Breast epithelium (tissue), 4 donors: ENCODE results near the gene TRIM52. TPM values are rescaled to one million over a fixed set of nuclear protein-coding genes. Genes with fewer than 3 reads are reported as not detected.
A peak's percentile ranks its signal among the peaks of the same experiment; 100 is the strongest.
"Not testable (repeated sequence)": the region's sequence is repeated elsewhere in the genome, so short reads cannot be mapped to it uniquely, and the experiment has no call there.

ENCODE experiments used
- DNase-seq, 2 donors: peaks; one replicate each; pipeline ENCODE4 v3.0.0-alpha.2; 2019; ENCODE audit warnings: low spot score in 2 of 2
- H3K27ac ChIP-seq, 2 donors: fragments of 200-600 bp; sonication (generic) in 1 of 2; one replicate each; pipeline ENCODE4 v1.5.1; 2016 to 2019; ENCODE audit warnings: mild to moderate bottlenecking in 1 of 2
- H3K27me3 ChIP-seq, 2 donors: fragments of 200-600 bp; sonication (generic) in 1 of 2; one replicate each; pipeline versions ENCODE4 v1.5.1 to v1.6.0; 2017 to 2019; ENCODE audit warnings: control low read depth in 1 of 2, mild to moderate bottlenecking in 1 of 2
- H3K36me3 ChIP-seq: fragments of 200-600 bp; one replicate; pipeline ENCODE4 v1.5.1; 2019
- H3K4me1 ChIP-seq, 2 donors: fragments of 200-600 bp; sonication (generic); one replicate each; pipeline ENCODE4 v1.5.1; 2016 to 2019; ENCODE audit warnings: control low read depth in 1 of 2
- H3K4me3 ChIP-seq, 3 donors: fragments of 200-600 bp; sonication (generic); 1 replicate in 2 of 3; 2 replicates in 1 of 3; pipeline ENCODE4 v1.5.1; 2016 to 2019; ENCODE audit warnings: mild to moderate bottlenecking in 3 of 3, moderate library complexity in 2 of 3
- H3K9me3 ChIP-seq, 2 donors: fragments of 200-600 bp; sonication (generic) in 1 of 2; one replicate each; pipeline ENCODE4 v1.5.1; 2016 to 2019; ENCODE audit warnings: control low read depth in 1 of 2
- CTCF ChIP-seq, 3 donors: fragments of 450-650 bp; IDR thresholded peaks; one replicate each; pipeline ENCODE4 v1.5.1; 2016 to 2017; ENCODE audit warnings: antibody characterized with exemption in 3 of 3, mild to moderate bottlenecking in 3 of 3, moderate library complexity in 3 of 3
- POLR2A ChIP-seq: fragments of 450-650 bp; IDR thresholded peaks from one replicate; pipeline ENCODE4 v1.6.1; 2016; ENCODE audit warnings: antibody characterized with exemption, mild to moderate bottlenecking, moderate library complexity
- POLR2AphosphoS5 ChIP-seq, 3 donors: sonication (generic); formaldehyde crosslinking; IDR thresholded peaks; one replicate each; pipeline ENCODE4 v1.6.1; 2017; ENCODE audit warnings: antibody characterized with exemption in 3 of 3
- intact Hi-C: fragments of 100-400 bp; cut with DNase I; formaldehyde crosslinking; loops from one replicate; pipeline ENCODE4 v1.15.1; 2023; ENCODE audit warnings: low total_unique reads
- total RNA-seq, 3 donors: library from RNA; depleted of rRNA; stranded (reverse); fragments of >200 nt; gene quantifications; one replicate each; pipeline ENCODE4 v1.1.0, GENCODE V29; 2016

The TRIM52 gene
- total RNA-seq, 3 donors from 2014 or later, result 12.8 to 18.6 (median 18.4) TPM

DNA sequence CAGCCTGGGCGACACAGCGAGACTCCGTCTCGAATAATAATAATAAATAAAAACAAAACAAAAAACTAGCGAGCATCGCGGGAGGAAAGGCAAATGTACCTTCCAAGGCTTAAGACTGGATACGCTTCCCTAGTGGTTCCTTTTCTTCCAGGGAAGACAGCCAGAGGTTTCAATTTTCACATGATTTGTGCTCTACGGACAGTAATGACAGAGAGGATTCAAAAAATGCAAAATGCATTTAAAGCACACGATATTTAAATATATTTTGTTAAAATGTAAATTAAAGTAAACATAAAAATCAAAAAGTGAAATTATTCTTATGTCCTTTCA, 42.2 kb downstream of the TRIM52 start:
- Histone ChIP-seq H3K9me3 (no peaks in the 10 kb centered on the region), H3K4me3 (peak overlapping the region; percentile 17 to 68 (median 56)), H3K27ac (peak overlapping the region; percentile 69 to 77), H3K27me3 (no peaks in the 10 kb centered on the region), H3K36me3 (no peaks in the 10 kb centered on the region), H3K4me1 (peaks cover 0 to 7% of the 10 kb centered on the region in 2 donors)
- DNase-seq, result no peak
- intact Hi-C loops, result no loop called here
- TF ChIP-seq POLR2AphosphoS5 (IDR thresholded peaks at IDR 0.05) (no peak), CTCF (IDR thresholded peaks at IDR 0.05) (no peak), POLR2A (no peak)

DNA sequence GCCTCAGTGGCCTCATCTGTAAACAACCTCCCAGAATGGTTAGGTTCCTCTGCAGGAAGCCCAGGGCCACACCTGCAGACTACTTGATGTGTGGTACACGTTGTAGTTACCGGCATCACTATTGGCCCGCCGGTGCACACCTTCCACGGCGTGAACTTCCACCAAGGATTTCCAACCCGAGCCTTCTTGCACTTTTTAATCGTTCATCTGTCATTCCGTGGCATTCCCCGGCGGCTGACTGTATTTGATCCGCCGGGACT, 43.2 kb downstream of the TRIM52 start:
- Histone ChIP-seq H3K4me1 (peaks cover 0 to 7% of the 10 kb centered on the region in 2 donors), H3K27ac (peak overlapping the region; percentile 74 to 77), H3K9me3 (no peaks in the 10 kb centered on the region), H3K27me3 (no peaks in the 10 kb centered on the region), H3K4me3 (peak overlapping the region; percentile 39 to 68 (median 56)), H3K36me3 (no peaks in the 10 kb centered on the region)
- DNase-seq, result no peak
- no peak for TF ChIP-seq CTCF (IDR thresholded peaks at IDR 0.05)
- no peak for TF ChIP-seq POLR2AphosphoS5 (IDR thresholded peaks at IDR 0.05)
- no peak for TF ChIP-seq POLR2A
- intact Hi-C loops, result no loop called here

GRCh38 chr5:181217111-181217802, 43.7 kb downstream of the TRIM52 start:
- Histone ChIP-seq H3K4me3 (peak overlapping the region; percentile 39 to 68 (median 56)), H3K27ac (peak overlapping the region; percentile 74 to 77), H3K4me1 (peaks cover 0 to 7% of the 10 kb centered on the region in 2 donors), H3K36me3 (no peaks in the 10 kb centered on the region), H3K27me3 (no peaks in the 10 kb centered on the region), H3K9me3 (no peaks in the 10 kb centered on the region)
- intact Hi-C loops, result no loop called here
- DNase-seq, result no peak
- no peak for TF ChIP-seq POLR2A
- TF ChIP-seq CTCF (IDR thresholded peaks at IDR 0.05), result no peak
- TF ChIP-seq POLR2AphosphoS5 (IDR thresholded peaks at IDR 0.05), result no peak

GRCh38 chr5:181215997-181216989, 44.6 kb downstream of the TRIM52 start:
- DNase-seq, result no peak
- H3K36me3 ChIP-seq, result no peaks in the 10 kb centered on the region
- no peaks in the 10 kb centered on the region for H3K9me3 ChIP-seq
- no peak for TF ChIP-seq POLR2AphosphoS5 (IDR thresholded peaks at IDR 0.05)
- no peak for TF ChIP-seq POLR2A
- no peak for TF ChIP-seq CTCF (IDR thresholded peaks at IDR 0.05)
- peak overlapping the region; percentile 39 to 68 (median 56) for H3K4me3 ChIP-seq
- H3K27ac ChIP-seq, result peak overlapping the region; percentile 21 to 38
- no peaks in the 10 kb centered on the region for H3K27me3 ChIP-seq
- intact Hi-C loops, result no loop called here
- H3K4me1 ChIP-seq, result peaks cover 0 to 7% of the 10 kb centered on the region in 2 donors

GRCh38 chr5:181214249-181214648, 46.7 kb downstream of the TRIM52 start:
- intact Hi-C loops, result not testable (repeated sequence)

More at GRCh38 chr5:181214249-181214648, 46.7 kb downstream of the TRIM52 start:
- not testable (repeated sequence) for H3K9me3 ChIP-seq, H3K4me3 ChIP-seq, H3K4me1 ChIP-seq, H3K27me3 ChIP-seq, H3K36me3 ChIP-seq, H3K27ac ChIP-seq, DNase-seq
